ENCODE data around the gene U2AF2. TPM values are rescaled to one million over a fixed set of nuclear protein-coding genes. Genes with fewer than 3 reads are reported as not detected.

U2AF2 gene
- total and polyA plus RNA-seq, 2 experiments from 2014 or later = 22.4 to 150 TPM

DNA sequence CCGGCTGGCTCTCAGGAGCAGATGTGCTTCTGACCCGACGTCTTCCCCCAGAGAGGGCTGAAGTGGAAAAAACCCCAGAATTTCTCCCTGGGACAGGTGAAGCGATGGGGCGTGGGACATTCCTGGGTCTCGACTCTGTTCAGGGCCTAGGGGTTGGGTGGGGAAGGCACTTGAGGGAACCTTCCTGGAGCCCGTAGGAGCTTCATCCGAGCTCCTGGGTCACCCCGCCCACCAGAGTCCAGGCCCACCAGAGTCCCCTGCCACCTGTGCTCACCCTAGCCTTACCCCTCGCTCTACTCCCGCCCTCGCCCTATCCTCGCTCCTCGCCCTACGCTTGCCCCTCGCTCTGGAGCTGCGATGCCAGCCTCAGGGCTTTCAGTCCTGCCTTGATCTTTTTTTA, 43.4 kb downstream of the U2AF2 start:
- H3K9me2 ChIP-seq (ENCODE audit: insufficient read depth) = no peaks in the 10 kb centered on the region
- no peaks in the 10 kb centered on the region for H3K4me1 ChIP-seq (ENCODE audit: insufficient read depth)
- no peaks in the 10 kb centered on the region for H4K20me1 ChIP-seq (ENCODE audit: insufficient read depth)
- H3K27me3 ChIP-seq (replicated peaks; ENCODE audit: insufficient read depth) = no peaks in the 10 kb centered on the region
- whole genome bisulfite sequencing, 2 experiments (ENCODE audit: low coverage in 1 of 2, low lambda C conversion rate in 2 of 2, missing lambda C conversion rate in 2 of 2) = 93 to 95% methylated on average over 15 to 17 of the region's 17 CpGs
- no peak for TF ChIP-seq EZH2phosphoT487 (IDR thresholded peaks at IDR 0.05; ENCODE audit: insufficient read depth, low read depth)
- no peak for TF ChIP-seq EZH2 (IDR thresholded peaks at IDR 0.05; ENCODE audit: insufficient read depth, poor library complexity, severe bottlenecking)
- no peak overlapping the region for H3K9ac ChIP-seq
- no peaks in the 10 kb centered on the region for H3K79me2 ChIP-seq (ENCODE audit: insufficient read depth)
- H3K4me3 ChIP-seq = no peak overlapping the region
- H3K4me2 ChIP-seq (ENCODE audit: unreplicated experiment) = no peak overlapping the region
- peaks cover 3% of the 10 kb centered on the region; the same call in 1 of the 2 replicates for H3K36me3 ChIP-seq (ENCODE audit: low read depth)
- no peak for DNase-seq
- H3K9me3 ChIP-seq (ENCODE audit: low read depth) = no peaks in the 10 kb centered on the region
- H3K27ac ChIP-seq = no peak overlapping the region
- H3F3A ChIP-seq (ENCODE audit: insufficient read depth) = no peaks in the 10 kb centered on the region
- in situ Hi-C loops (cut with MboI) = no loop called here
- no peak overlapping the region for H2AFZ ChIP-seq

DNA sequence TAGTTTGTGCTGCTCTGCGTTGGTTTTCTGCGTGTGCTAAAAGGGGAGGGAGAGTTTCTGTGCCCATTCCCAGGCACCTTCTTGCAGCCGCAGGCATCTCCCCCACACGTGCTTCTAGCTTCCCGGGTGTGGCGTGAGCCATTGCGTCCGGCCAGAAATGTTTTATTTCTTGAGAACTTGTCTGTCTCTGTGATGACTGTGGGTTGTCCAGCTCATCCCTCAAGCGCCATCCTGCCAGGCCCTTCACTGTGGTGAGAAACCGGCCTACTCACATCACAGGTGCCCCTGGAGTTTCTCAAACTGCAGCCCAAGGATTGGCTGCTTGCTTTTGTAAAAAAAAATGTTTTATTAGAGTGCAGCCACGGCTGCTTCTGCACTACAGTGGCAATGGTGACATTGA, 44.4 kb downstream of the U2AF2 start:
- Histone ChIP-seq H3K27ac (no peak overlapping the region), H3K9me3 (ENCODE audit: low read depth) (no peaks in the 10 kb centered on the region), H3K9me2 (ENCODE audit: insufficient read depth) (no peaks in the 10 kb centered on the region), H3F3A (ENCODE audit: insufficient read depth) (no peaks in the 10 kb centered on the region), H3K79me2 (ENCODE audit: insufficient read depth) (no peaks in the 10 kb centered on the region), H3K4me1 (ENCODE audit: insufficient read depth) (no peaks in the 10 kb centered on the region), H3K36me3 (ENCODE audit: low read depth) (peaks cover 3% of the 10 kb centered on the region; the same call in 1 of the 2 replicates), H3K9ac (no peak overlapping the region), H4K20me1 (ENCODE audit: insufficient read depth) (no peaks in the 10 kb centered on the region), H3K4me3 (no peak overlapping the region), H3K4me2 (ENCODE audit: unreplicated experiment) (no peak overlapping the region), H3K27me3 (replicated peaks; ENCODE audit: insufficient read depth) (no peaks in the 10 kb centered on the region), H2AFZ (no peak overlapping the region)
- in situ Hi-C loops (cut with MboI) = no loop called here
- DNase-seq = no peak
- WGBS, 2 experiments (ENCODE audit: low coverage in 1 of 2, low lambda C conversion rate in 2 of 2, missing lambda C conversion rate in 2 of 2) = 84 to 86% methylated on average over 11 of the region's 11 CpGs
- TF ChIP-seq EZH2 (IDR thresholded peaks at IDR 0.05; ENCODE audit: insufficient read depth, poor library complexity, severe bottlenecking) (no peak), EZH2phosphoT487 (IDR thresholded peaks at IDR 0.05; ENCODE audit: insufficient read depth, low read depth) (no peak)

DNA sequence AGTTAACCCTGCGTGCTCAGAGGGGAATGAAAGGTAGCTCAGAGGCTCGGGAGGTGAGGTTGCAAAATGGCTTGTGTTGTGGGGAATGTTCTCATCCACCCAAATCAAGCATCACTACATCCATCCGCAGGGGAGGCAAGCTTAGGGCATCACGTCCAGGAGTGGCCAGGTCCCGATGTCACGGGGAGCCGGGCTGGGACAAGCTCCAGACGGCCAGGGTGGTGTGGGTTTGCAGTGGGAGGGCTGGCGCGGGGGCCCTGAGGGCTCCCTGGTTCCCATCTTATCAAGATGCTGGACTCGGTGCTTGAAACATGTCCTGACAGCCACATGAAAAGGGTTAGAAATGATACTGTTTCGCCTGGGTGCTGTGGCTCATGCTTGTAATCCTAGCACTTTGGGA, 46.0 kb downstream of the U2AF2 start:
- in situ Hi-C loops (cut with MboI) = no loop called here
- no peaks in the 10 kb centered on the region for H3K9me3 ChIP-seq (ENCODE audit: low read depth)

DNA sequence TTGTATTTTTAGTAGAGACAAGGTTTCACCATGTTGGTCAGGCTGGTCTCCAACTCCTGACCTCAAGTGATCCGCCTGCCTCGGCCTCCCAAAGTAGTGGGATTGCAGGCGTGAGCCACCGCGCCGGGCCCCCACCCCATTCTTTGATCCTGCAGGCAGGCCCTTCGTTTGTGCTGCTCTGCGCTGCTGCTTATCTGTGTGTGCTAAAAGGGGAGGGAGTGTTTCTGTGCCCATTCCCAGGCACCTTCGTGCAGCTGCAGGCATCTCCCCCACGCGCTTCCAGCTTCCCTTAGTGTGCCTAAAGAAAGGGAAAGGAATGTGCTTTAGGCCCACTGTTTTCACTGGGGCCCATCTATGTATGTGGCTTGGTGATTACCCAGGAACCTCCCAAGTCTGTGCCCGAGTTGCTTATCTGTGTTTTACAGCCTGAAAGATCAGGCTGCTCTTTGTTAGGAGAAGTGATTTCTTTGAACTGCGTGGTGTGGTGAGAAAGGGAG, 47.3 kb downstream of the U2AF2 start:
- in situ Hi-C loops (cut with MboI) = no loop called here
- Histone ChIP-seq H3K4me1 (ENCODE audit: insufficient read depth) (no peaks in the 10 kb centered on the region), H3K27me3 (replicated peaks; ENCODE audit: insufficient read depth) (no peaks in the 10 kb centered on the region), H2AFZ (no peak overlapping the region), H3K36me3 (ENCODE audit: low read depth) (no peaks in the 10 kb centered on the region), H3K9me2 (ENCODE audit: insufficient read depth) (no peaks in the 10 kb centered on the region), H3K4me3 (no peak overlapping the region), H4K20me1 (ENCODE audit: insufficient read depth) (no peaks in the 10 kb centered on the region), H3K27ac (no peak overlapping the region), H3F3A (ENCODE audit: insufficient read depth) (no peaks in the 10 kb centered on the region), H3K9me3 (ENCODE audit: low read depth) (no peaks in the 10 kb centered on the region), H3K9ac (no peak overlapping the region), H3K79me2 (ENCODE audit: insufficient read depth) (no peaks in the 10 kb centered on the region), H3K4me2 (ENCODE audit: unreplicated experiment) (no peak overlapping the region)
- 71 to 75% methylated on average over 13 of the region's 13 CpGs for WGBS, 2 experiments (ENCODE audit: low coverage in 1 of 2, low lambda C conversion rate in 2 of 2, missing lambda C conversion rate in 2 of 2)
- no peak for TF ChIP-seq EZH2phosphoT487 (IDR thresholded peaks at IDR 0.05; ENCODE audit: insufficient read depth, low read depth)
- TF ChIP-seq EZH2 (IDR thresholded peaks at IDR 0.05; ENCODE audit: insufficient read depth, poor library complexity, severe bottlenecking) = no peak
- DNase-seq = no peak

More for the DNA sequence above, 46.0 kb downstream of the U2AF2 start:
- H3K79me2 ChIP-seq (ENCODE audit: insufficient read depth) = no peaks in the 10 kb centered on the region
- no peak overlapping the region for H3K27ac ChIP-seq
- WGBS, 2 experiments (ENCODE audit: low coverage in 1 of 2, low lambda C conversion rate in 2 of 2, missing lambda C conversion rate in 2 of 2) = 97 to 99% methylated on average over 12 of the region's 12 CpGs
- no peaks in the 10 kb centered on the region for H4K20me1 ChIP-seq (ENCODE audit: insufficient read depth)
- no peak overlapping the region for H3K4me2 ChIP-seq (ENCODE audit: unreplicated experiment)
- no peak overlapping the region for H3K9ac ChIP-seq
- H3K36me3 ChIP-seq (ENCODE audit: low read depth) = peaks cover under 1% of the 10 kb centered on the region; the same call in 1 of the 2 replicates
- no peaks in the 10 kb centered on the region for H3F3A ChIP-seq (ENCODE audit: insufficient read depth)
- no peaks in the 10 kb centered on the region for H3K9me2 ChIP-seq (ENCODE audit: insufficient read depth)
- no peak overlapping the region for H2AFZ ChIP-seq
- H3K27me3 ChIP-seq (replicated peaks; ENCODE audit: insufficient read depth) = no peaks in the 10 kb centered on the region
- TF ChIP-seq EZH2phosphoT487 (IDR thresholded peaks at IDR 0.05; ENCODE audit: insufficient read depth, low read depth) = no peak
- no peak for TF ChIP-seq EZH2 (IDR thresholded peaks at IDR 0.05; ENCODE audit: insufficient read depth, poor library complexity, severe bottlenecking)
- H3K4me1 ChIP-seq (ENCODE audit: insufficient read depth) = no peaks in the 10 kb centered on the region
- no peak overlapping the region for H3K4me3 ChIP-seq
- DNase-seq = no peak

All from GM23248 (cell line).